ENCODE results near the gene AP1AR. TPM values are rescaled to one million over a fixed set of nuclear protein-coding genes. Genes with fewer than 3 reads are reported as not detected.

The AP1AR gene
- total and polyA plus RNA-seq, 2 of the 8 experiments (the other 6 are each of a cell fraction or from before 2014, with no cell fraction given), result 5.3 to 27.7 TPM

- CTCF ChIA-PET (ENCODE audit: partially characterized antibody), result interaction anchor here (1.0 to 1.4 kb wide), 3 partner anchors 14 to 120 kb away, joined by 3 to 4 read pairs (median 4); no protein-coding TSS in a partner anchor
- H2BK120ac ChIP-seq (replicated peaks; ENCODE audit: low read depth, low read length), result no peak overlapping the region
- no peaks in the 10 kb centered on the region for H3K79me1 ChIP-seq (ENCODE audit: low read depth, low read length)
- H2AFZ ChIP-seq (ENCODE audit: low read length), result no peak overlapping the region
- no peak overlapping the region for H3K4me2 ChIP-seq (ENCODE audit: insufficient read depth in 1 of 2, low read depth in 2 of 2, low read length in 2 of 2)
- H4K91ac ChIP-seq (replicated peaks; ENCODE audit: insufficient read length, low read length), result no peak overlapping the region
- H3K36me3 ChIP-seq (ENCODE audit: control insufficient read depth in 2 of 4, insufficient read depth in 4 of 4, low read length in 3 of 4), result 0 out of 8 replicates have a peak, but pooled peaks cover 0 to 5% (median 0%) of the 10 kb centered on the region in 4 experiments
- H3K79me2 ChIP-seq (ENCODE audit: control insufficient read depth in 1 of 2, insufficient read depth in 2 of 2, low read length in 2 of 2), result no peaks in the 10 kb centered on the region
- no peak overlapping the region for H2BK12ac ChIP-seq (ENCODE audit: low read depth, low read length)
- no peak overlapping the region for H3K4ac ChIP-seq (replicated peaks; ENCODE audit: insufficient read length, low read depth, low read length)
- 97% methylated on average over 7 of the region's 7 CpGs; no CpG with 5 or more reads in 1 of the 2 experiments for WGBS, 2 experiments (ENCODE audit: extremely low coverage in 1 of 2, insufficient coverage in 1 of 2, insufficient read length in 1 of 2, insufficient replicate concordance in 2 of 2, low coverage in 1 of 2, low lambda C conversion rate in 2 of 2, missing lambda C conversion rate in 1 of 2)
- H4K5ac ChIP-seq (ENCODE audit: insufficient read length, low read depth, low read length), result no peak overlapping the region
- H3K27ac ChIP-seq (ENCODE audit: low read depth, low read length), result no peak overlapping the region
- no peak overlapping the region for H3K14ac ChIP-seq (ENCODE audit: insufficient read length)
- FAIRE-seq (no peak), DNase-seq (ENCODE audit: low read depth in 1 of 2, low spot score in 2 of 2) (no peak)
- no peaks in the 10 kb centered on the region for H4K20me1 ChIP-seq (replicated peaks in 1 of 2; ENCODE audit: control insufficient read depth in 1 of 2, insufficient read depth in 2 of 2, low read length in 2 of 2)
- no peaks in the 10 kb centered on the region for H3K4me1 ChIP-seq (replicated peaks in 1 of 4; ENCODE audit: control insufficient read depth in 3 of 4, insufficient read depth in 4 of 4, low read length in 3 of 4)
- H3K9me3 ChIP-seq (ENCODE audit: insufficient read depth in 2 of 2, low read depth in 1 of 2, low read length in 1 of 2), result peaks cover 6 to 8% of the 10 kb centered on the region in 2 experiments; a peak in 2 of 4 replicates
- H2BK20ac ChIP-seq (ENCODE audit: low read length), result no peak overlapping the region
- no peak overlapping the region for H3K56ac ChIP-seq (replicated peaks; ENCODE audit: insufficient read length, low read depth, low read length)
- H2AK5ac ChIP-seq (ENCODE audit: low read depth, low read length), result no peak overlapping the region
- no peak overlapping the region for H3K18ac ChIP-seq (ENCODE audit: extremely low read depth, low read length)
- H3K27me3 ChIP-seq (replicated peaks in 1 of 4; ENCODE audit: control insufficient read depth in 3 of 4, extremely low read depth in 1 of 4, insufficient read depth in 3 of 4, low read length in 3 of 4), result no peaks in the 10 kb centered on the region
- H3K4me3 ChIP-seq (ENCODE audit: extremely low read depth in 1 of 4, insufficient read depth in 2 of 4, low read depth in 3 of 4, low read length in 4 of 4), result no peak overlapping the region
- no peak overlapping the region for H3K9ac ChIP-seq (replicated peaks in 1 of 4; ENCODE audit: extremely low read depth in 1 of 4, low read depth in 3 of 4, low read length in 3 of 4)
- no peak overlapping the region for H2BK5ac ChIP-seq (ENCODE audit: low read depth, low read length)
- H4K8ac ChIP-seq (ENCODE audit: extremely low read depth, insufficient read depth, low read length), result no peak overlapping the region
- H3K23me2 ChIP-seq (ENCODE audit: low read depth, low read length), result no peaks in the 10 kb centered on the region
- POLR2A ChIA-PET (ENCODE audit: partially characterized antibody), result no interaction called here
- no peak overlapping the region for H3K23ac ChIP-seq (ENCODE audit: insufficient read length)
- TF ChIP-seq MAFK (IDR thresholded peaks at IDR 0.05; ENCODE audit: low read depth, low read length), result no peak
- TF ChIP-seq ZNF274 (IDR thresholded peaks at IDR 0.05; ENCODE audit: borderline replicate concordance, extremely low read depth, low read length), result no peak
- TF ChIP-seq SP1 (IDR thresholded peaks at IDR 0.05; ENCODE audit: low read depth, low read length), result no peak
- no peak for TF ChIP-seq RBBP5 (IDR thresholded peaks at IDR 0.05; ENCODE audit: borderline replicate concordance, low read depth, low read length)
- TF ChIP-seq EP300 (IDR thresholded peaks at IDR 0.05; ENCODE audit: borderline replicate concordance in 1 of 2, low read depth in 2 of 2, low read length in 2 of 2), result no peak
- no peak for TF ChIP-seq KDM1A (IDR thresholded peaks at IDR 0.05; ENCODE audit: borderline replicate concordance, low read length)
- no peak overlapping the region for H2BK15ac ChIP-seq (ENCODE audit: low read length)
These were observed 11.7 kb upstream of the AP1AR start for GRCh38 chr4:112219826-112220366.
